AG04450 (cell line): ENCODE results near the gene NR2C2. TPM values are rescaled to one million over a fixed set of nuclear protein-coding genes. Genes with fewer than 3 reads are reported as not detected.

Experiments used
- CTCF ChIA-PET: fragments of 300-600, 350-600 bp; formaldehyde crosslinking; extraction: SDS; loops from one replicate; lab custom pipeline; 2022; ENCODE audit warnings: antibody characterized with exemption, inconsistent platforms; lab: Charles Lee
- POLR2A ChIA-PET: fragments of 350-600 bp; formaldehyde crosslinking; extraction: SDS; loops from one replicate; lab custom pipeline; 2021; ENCODE audit warnings: antibody characterized with exemption, inconsistent platforms; lab: Yijun Ruan, JAX
- DNase-seq: peaks from one replicate; pipeline ENCODE4 v3.0.0-alpha.2; 2011; ENCODE audit warnings: low read depth, low spot score
- H3K27ac ChIP-seq: one replicate; pipeline ENCODE4 v1.5.1; 2012; ENCODE audit warnings: low read depth, low read length, control low read depth
- H3K27me3 ChIP-seq: one replicate; pipeline ENCODE4 v1.6.0; 2012; ENCODE audit warnings: low read length; ENCODE audit not compliant: control insufficient read depth, insufficient read depth
- H3K4me3 ChIP-seq: 2 replicates; pipeline ENCODE4 v1.5.1; 2011; ENCODE audit warnings: mild to moderate bottlenecking, low read depth, low read length, control low read depth
- H3K9me3 ChIP-seq: 2 replicates; pipeline ENCODE4 v1.5.1; 2012; ENCODE audit warnings: low read length; ENCODE audit not compliant: control insufficient read depth, insufficient read depth
- polyA plus RNA-seq: library from polyadenylated mRNA; depleted of rRNA; stranded (reverse); fragments of >200 nt; gene quantifications from 2 replicates; pipeline ENCODE4 v1.2.3, GENCODE V29; 2011
- TF ChIP-seq, protein P1 (sequence below): IDR thresholded peaks from 2 replicates; pipeline ENCODE4 v1.5.1; 2011; ENCODE audit warnings: low read depth, low read length, control low read depth, inconsistent platforms

NR2C2 gene
- polyA plus RNA-seq, 1 experiment, result 16.1 TPM

DNA sequence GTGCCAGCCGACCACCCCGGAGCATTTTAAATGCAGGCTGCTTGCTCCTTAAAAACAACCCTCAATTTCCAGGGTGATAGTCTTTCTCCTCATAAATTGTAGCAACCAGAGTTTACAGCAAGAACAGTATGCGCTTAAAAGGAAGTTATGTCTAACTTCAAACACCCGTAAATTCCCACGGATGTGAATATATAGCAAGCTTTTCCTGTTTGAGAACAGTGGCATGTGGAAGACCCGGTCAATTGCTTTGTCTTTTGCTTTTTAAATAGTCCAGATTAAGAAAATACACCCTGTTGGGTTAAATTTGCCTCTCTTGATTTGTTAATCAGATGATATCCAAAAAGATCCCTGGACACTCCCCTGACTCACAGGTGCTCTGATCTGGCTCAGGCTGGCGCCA is 96.9 kb downstream of the NR2C2 start:
- ChIA-PET CTCF (no interaction called here), POLR2A (no interaction called here)
- Histone ChIP-seq H3K4me3 (no peak overlapping the region), H3K9me3 (no peaks in the 10 kb centered on the region), H3K27me3 (no peaks in the 10 kb centered on the region), H3K27ac (no peak overlapping the region)
- TF ChIP-seq, protein P1, sequence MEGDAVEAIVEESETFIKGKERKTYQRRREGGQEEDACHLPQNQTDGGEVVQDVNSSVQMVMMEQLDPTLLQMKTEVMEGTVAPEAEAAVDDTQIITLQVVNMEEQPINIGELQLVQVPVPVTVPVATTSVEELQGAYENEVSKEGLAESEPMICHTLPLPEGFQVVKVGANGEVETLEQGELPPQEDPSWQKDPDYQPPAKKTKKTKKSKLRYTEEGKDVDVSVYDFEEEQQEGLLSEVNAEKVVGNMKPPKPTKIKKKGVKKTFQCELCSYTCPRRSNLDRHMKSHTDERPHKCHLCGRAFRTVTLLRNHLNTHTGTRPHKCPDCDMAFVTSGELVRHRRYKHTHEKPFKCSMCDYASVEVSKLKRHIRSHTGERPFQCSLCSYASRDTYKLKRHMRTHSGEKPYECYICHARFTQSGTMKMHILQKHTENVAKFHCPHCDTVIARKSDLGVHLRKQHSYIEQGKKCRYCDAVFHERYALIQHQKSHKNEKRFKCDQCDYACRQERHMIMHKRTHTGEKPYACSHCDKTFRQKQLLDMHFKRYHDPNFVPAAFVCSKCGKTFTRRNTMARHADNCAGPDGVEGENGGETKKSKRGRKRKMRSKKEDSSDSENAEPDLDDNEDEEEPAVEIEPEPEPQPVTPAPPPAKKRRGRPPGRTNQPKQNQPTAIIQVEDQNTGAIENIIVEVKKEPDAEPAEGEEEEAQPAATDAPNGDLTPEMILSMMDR, result no peak
- no peak for DNase-seq

- ChIA-PET CTCF (no interaction called here), POLR2A (no interaction called here)
- TF ChIP-seq, protein P1, result no peak
- no peaks in the 10 kb centered on the region for H3K27me3 ChIP-seq
- H3K27ac ChIP-seq, result no peak overlapping the region
- H3K9me3 ChIP-seq, result no peaks in the 10 kb centered on the region
- DNase-seq, result no peak
- no peak overlapping the region for H3K4me3 ChIP-seq
These were observed 98.3 kb downstream of the NR2C2 start for GRCh38 chr3:15045667-15046066.

- ChIA-PET CTCF (no interaction called here), POLR2A (interaction anchor here (1.1 kb wide), 1 partner anchor 16 kb away, joined by 4 read pairs; the partner anchor contains the start of gene MRPS25)
- no peak overlapping the region for H3K27ac ChIP-seq
- H3K27me3 ChIP-seq, result no peaks in the 10 kb centered on the region
- DNase-seq, result no peak
- no peaks in the 10 kb centered on the region for H3K9me3 ChIP-seq
- H3K4me3 ChIP-seq, result no peak overlapping the region
- TF ChIP-seq, protein P1, result no peak
These were observed 102.2 kb downstream of the NR2C2 start for GRCh38 chr3:15049584-15049983.

DNA sequence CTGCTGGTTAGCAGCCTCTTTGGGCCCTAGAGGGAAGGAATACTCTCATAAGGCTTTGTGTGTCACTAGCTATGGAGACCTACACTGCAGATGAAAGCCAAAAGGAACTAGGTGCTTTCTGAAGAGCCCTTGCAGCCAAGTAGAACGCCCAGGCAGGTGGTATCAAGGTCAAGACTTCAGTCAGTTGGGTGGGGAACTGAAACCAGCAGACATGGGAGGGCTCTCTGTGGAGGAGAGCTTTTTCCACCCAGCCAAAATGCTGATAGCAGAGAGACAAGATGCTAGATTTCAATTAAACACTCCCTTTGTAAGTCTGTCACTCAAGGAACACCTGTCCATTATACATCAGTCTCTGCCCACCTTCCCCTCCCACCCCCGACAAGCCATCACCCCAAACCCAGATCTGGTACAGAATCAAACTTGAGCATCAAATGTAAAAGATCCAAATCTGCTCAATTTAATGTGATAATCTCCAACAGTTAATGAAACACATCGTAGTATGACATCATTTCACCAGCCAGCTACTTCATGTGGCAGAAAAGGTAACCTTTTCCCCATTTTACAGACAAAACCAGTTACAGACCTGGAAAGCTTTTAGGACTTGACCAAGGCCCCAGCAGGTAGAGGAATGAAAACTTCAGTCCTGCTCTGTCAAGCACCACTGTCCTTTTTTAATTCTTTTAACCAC is 103.2 kb downstream of the NR2C2 start:
- CTCF ChIA-PET, result interaction anchor here (0.8 to 2.3 kb wide), 3 partner anchors 12 to 124 kb away, joined by 3 to 11 read pairs (median 6); no protein-coding TSS in a partner anchor
- POLR2A ChIA-PET, result no interaction called here
- H3K27ac ChIP-seq, result no peak overlapping the region
- TF ChIP-seq, protein P1, result no peak
- DNase-seq, result no peak
- H3K27me3 ChIP-seq, result no peaks in the 10 kb centered on the region
- H3K9me3 ChIP-seq, result no peaks in the 10 kb centered on the region
- no peak overlapping the region for H3K4me3 ChIP-seq

DNA sequence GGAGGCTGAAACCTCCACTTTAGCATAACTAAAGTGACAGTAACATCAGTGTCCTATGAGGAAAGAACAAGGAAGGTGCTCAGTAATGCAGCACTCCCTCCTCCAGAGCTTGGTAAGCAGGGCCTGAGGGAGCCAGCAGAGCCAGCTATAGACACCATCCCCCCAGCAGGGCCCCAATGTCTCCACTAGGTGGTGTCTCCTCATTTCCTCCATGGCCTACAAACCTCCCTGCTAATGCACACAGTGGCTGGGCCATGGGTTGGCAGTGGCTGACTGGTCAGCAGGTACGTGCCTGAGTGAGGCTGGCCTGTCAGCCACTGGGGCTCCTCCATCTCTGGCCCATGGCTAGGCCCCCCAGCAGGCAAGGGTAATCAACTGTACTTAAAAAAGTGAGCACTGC is 104.1 kb downstream of the NR2C2 start:
- TF ChIP-seq, protein P1, result peak; percentile 66
- peak overlapping the region; percentile 11 for H3K27ac ChIP-seq
- ChIA-PET POLR2A (interaction anchor here (1.0 kb wide), 1 partner anchor 14 kb away, joined by 3 read pairs; the partner anchor contains the start of gene MRPS25), CTCF (interaction anchor here (0.6 to 2.3 kb wide), 8 partner anchors 12 to 125 kb away, joined by 3 to 11 read pairs (median 4); no protein-coding TSS in a partner anchor)
- DNase-seq, result no peak
- no peak overlapping the region for H3K4me3 ChIP-seq
- H3K9me3 ChIP-seq, result no peaks in the 10 kb centered on the region
- no peaks in the 10 kb centered on the region for H3K27me3 ChIP-seq
